Heart right ventricle (tissue), 16 donors: ENCODE measurements around the gene PLEKHA1. TPM values are rescaled to one million over a fixed set of nuclear protein-coding genes. Genes with fewer than 3 reads are reported as not detected.

Experiments used
- ATAC-seq, 8 donors: fragments of 200-7000 bp; cut with Tn5 transposase; one replicate each; pipeline ENCODE4 v1.9.1; 2020; ENCODE audit warnings: mild to moderate bottlenecking in 8 of 8, moderate library complexity in 8 of 8, moderate number of reproducible peaks in 1 of 8
- DNase-seq, 2 donors: peaks; one replicate each; pipeline ENCODE4 v3.0.0-alpha.2; 2020
- H3K27ac ChIP-seq, 10 donors: fragments of 200-600 bp; sonication (generic) in 2 of 10; one replicate each; pipeline versions ENCODE4 v1.5.0 to v1.8.0; 2020 to 2022; ENCODE audit warnings: mild to moderate bottlenecking in 3 of 10
- H3K27me3 ChIP-seq, 7 donors: fragments of 200-600 bp; one replicate each; pipeline ENCODE4 v1.8.0; 2021 to 2022; ENCODE audit warnings: mild to moderate bottlenecking in 2 of 7
- H3K36me3 ChIP-seq, 9 donors: fragments of 200-600 bp; sonication (generic) in 1 of 9; one replicate each; pipeline versions ENCODE4 v1.5.0 to v1.8.0; 2020 to 2022; ENCODE audit warnings: mild to moderate bottlenecking in 2 of 9
- H3K4me1 ChIP-seq, 9 donors: fragments of 200-600 bp; sonication (generic) in 1 of 9; one replicate each; pipeline versions ENCODE4 v1.5.0 to v1.8.0; 2020 to 2022; ENCODE audit warnings: mild to moderate bottlenecking in 4 of 9
- H3K4me3 ChIP-seq, 10 donors: fragments of 200-600 bp; sonication (generic) in 2 of 10; one replicate each; pipeline versions ENCODE4 v1.5.0 to v1.8.0; 2020 to 2022; ENCODE audit warnings: mild to moderate bottlenecking in 7 of 10, moderate library complexity in 2 of 10
- H3K9me3 ChIP-seq, 11 donors: fragments of 200-600 bp in 10 of 11; sonication (generic) in 2 of 11; one replicate each; pipeline versions ENCODE4 v1.5.0 to v1.8.0; 2013 to 2022; ENCODE audit warnings: mild to moderate bottlenecking in 2 of 11, control low read depth in 1 of 11, moderate library complexity in 1 of 11
- WGBS, 2 donors: extraction: QIAGEN DNeasy Blood & Tissue Kit; methylation state at CpG; one replicate each; pipeline ENCODE4 v1.1.7; 2013; ENCODE audit warnings: inconsistent platforms in 1 of 2; 5-methylcytosine and 5-hydroxymethylcytosine counted together
- intact Hi-C, 10 donors: fragments of 100-400 bp; cut with DNase I; formaldehyde crosslinking; loops; one replicate each; pipeline versions ENCODE4 v1.11.1 to v1.14.2; 2022
- polyA plus RNA-seq, 2 donors: library from polyadenylated mRNA; stranded (reverse); fragments of 200-250 nt; gene quantifications; one replicate each; pipeline ENCODE4 v1.2.3, GENCODE V29; 2013
- total RNA-seq, 10 donors: library from RNA; stranded (reverse); fragmentation: NEBNext Ultra II Directional in 3 of 10; extraction: Animal tissue kit (Norgen Biotek cat#: 25700) in 3 of 10; gene quantifications; one replicate each; pipeline versions ENCODE4 v1.2.1 to v1.2.4, GENCODE V29; 2021 to 2023
- TF ChIP-seq, protein P1 (sequence below), 9 donors: fragments of 200-600 bp; sonication (generic) in 2 of 9; IDR thresholded peaks; one replicate each; pipeline versions ENCODE4 v1.5.0 to v1.8.0; 2021 to 2022; ENCODE audit warnings: antibody characterized with exemption in 9 of 9, mild to moderate bottlenecking in 5 of 9, moderate library complexity in 1 of 9
- donor health status: Arrhythmogenic right ventricular cardiomyopathy.
- donor health status: ischemic (EF 13 %, LVEDD 7.1; RV severe dilation, severe dysfunction).
- donor health status: healthy with polysubstance abuse.
- donor health status: DM: no; HTN: yes; CAD: no.
- donor health status: DM: no; HTN: no; CAD: no.
- donor health status: ischemic (EF 25% LVEDD 6.9; RV normal size, moderate dysfunction).
- donor health status: ischemic (EF 25% LVEDD 5.7; RV mildly dilated, moderate dysfunction).
- donor health status: healthy.
- donor health status: DM: yes; HTN: yes; CAD: no.
- donor health status: Ischemic cardiomyopathy.
- donor health status: ischemic (EF 35%, LVEDD 5.7; RV mildly dilated, moderate dysfunction).
- donor health status: nonischemic (EF 11% LVEDD 7.7; RV severe dilation, severe dysfunction).
- donor health status: DM: yes; HTN: yes; CAD: no.
- donor health status: PGD.
- donor health status: ischemic (EF 29% LVEDD 5.4; RV normal size, mild dysfunction).
- donor health status: nonischemic (EF 23%, LVEDD 6.1; RV moderate dilation, normal function).

Gene PLEKHA1
- total and polyA plus RNA-seq, 12 donors, result 16.7 to 72.9 (median 49.4) TPM

- Histone ChIP-seq H3K4me3 (no peak overlapping the region), H3K4me1 (peaks cover 0 to 66% (median 30%) of the 10 kb centered on the region in 9 donors), H3K36me3 (peaks cover 0 to 99% (median 14%) of the 10 kb centered on the region in 9 donors), H3K27me3 (no peaks in the 10 kb centered on the region), H3K27ac (peak overlapping the region in 1 of 10 donors; percentile 53), H3K9me3 (no peaks in the 10 kb centered on the region)
- intact Hi-C loops, result loop anchor here in 2 of 10 donors (5.0 kb wide), 2 partner anchors 43 to 78 kb away; no protein-coding TSS in a partner anchor
- 89 to 92% methylated on average over 3 of the region's 3 CpGs for WGBS, 2 donors
- TF ChIP-seq, protein P1, sequence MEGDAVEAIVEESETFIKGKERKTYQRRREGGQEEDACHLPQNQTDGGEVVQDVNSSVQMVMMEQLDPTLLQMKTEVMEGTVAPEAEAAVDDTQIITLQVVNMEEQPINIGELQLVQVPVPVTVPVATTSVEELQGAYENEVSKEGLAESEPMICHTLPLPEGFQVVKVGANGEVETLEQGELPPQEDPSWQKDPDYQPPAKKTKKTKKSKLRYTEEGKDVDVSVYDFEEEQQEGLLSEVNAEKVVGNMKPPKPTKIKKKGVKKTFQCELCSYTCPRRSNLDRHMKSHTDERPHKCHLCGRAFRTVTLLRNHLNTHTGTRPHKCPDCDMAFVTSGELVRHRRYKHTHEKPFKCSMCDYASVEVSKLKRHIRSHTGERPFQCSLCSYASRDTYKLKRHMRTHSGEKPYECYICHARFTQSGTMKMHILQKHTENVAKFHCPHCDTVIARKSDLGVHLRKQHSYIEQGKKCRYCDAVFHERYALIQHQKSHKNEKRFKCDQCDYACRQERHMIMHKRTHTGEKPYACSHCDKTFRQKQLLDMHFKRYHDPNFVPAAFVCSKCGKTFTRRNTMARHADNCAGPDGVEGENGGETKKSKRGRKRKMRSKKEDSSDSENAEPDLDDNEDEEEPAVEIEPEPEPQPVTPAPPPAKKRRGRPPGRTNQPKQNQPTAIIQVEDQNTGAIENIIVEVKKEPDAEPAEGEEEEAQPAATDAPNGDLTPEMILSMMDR (IDR thresholded peaks at IDR 0.05), result no peak
- ATAC-seq (peak in 1 of 8 donors; percentile 64), DNase-seq (no peak)
These were observed 46.1 kb downstream of the PLEKHA1 start for GRCh38 chr10:122420624-122421007.

- Histone ChIP-seq H3K4me1 (peaks cover 0 to 62% (median 30%) of the 10 kb centered on the region in 9 donors), H3K27ac (peak overlapping the region in 4 of 10 donors; percentile 10 to 39 (median 26)), H3K36me3 (peaks cover 0 to 98% (median 9%) of the 10 kb centered on the region in 9 donors), H3K27me3 (no peaks in the 10 kb centered on the region), H3K4me3 (no peak overlapping the region), H3K9me3 (no peaks in the 10 kb centered on the region)
- ATAC-seq (no peak), DNase-seq (no peak)
- 74 to 77% methylated on average over 3 of the region's 3 CpGs for WGBS, 2 donors
- TF ChIP-seq, protein P1 (IDR thresholded peaks at IDR 0.05), result no peak
- intact Hi-C loops, result loop anchor here in 2 of 10 donors (5.0 kb wide), 2 partner anchors 44 to 79 kb away; no protein-coding TSS in a partner anchor
These were observed 46.6 kb downstream of the PLEKHA1 start for GRCh38 chr10:122421054-122421625.

DNA sequence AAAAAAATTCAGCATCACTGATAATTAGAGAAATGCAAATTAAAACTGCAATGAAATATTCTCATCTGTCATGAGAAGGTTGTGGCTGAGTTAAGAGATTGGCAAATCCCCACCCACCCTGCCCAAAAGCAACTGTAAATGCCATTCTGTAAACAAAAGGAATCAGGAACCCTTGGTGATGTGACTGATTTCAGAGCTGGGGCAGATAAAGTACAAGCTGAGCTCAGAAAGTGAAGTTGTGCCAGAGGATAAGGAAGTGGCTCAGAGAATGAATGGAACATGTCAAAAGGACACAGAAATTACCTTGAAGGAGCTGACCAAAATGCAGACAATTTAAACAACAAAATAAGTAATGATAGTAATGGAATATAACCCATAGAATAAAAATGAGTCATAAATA is 47.2 kb downstream of the PLEKHA1 start:
- no peak for DNase-seq
- ATAC-seq, result peak in 3 of 8 donors; percentile 40 to 63 (median 57)
- peaks cover 0 to 56% (median 30%) of the 10 kb centered on the region in 9 donors for H3K4me1 ChIP-seq

GRCh38 chr10:122422266-122422989 is 47.9 kb downstream of the PLEKHA1 start:
- TF ChIP-seq, protein P1 (IDR thresholded peaks at IDR 0.05), result no peak
- no peaks in the 10 kb centered on the region for H3K27me3 ChIP-seq
- ATAC-seq (peak in 2 of 8 donors; percentile 30 to 42), DNase-seq (no peak)
- H3K9me3 ChIP-seq, result no peaks in the 10 kb centered on the region
- H3K4me3 ChIP-seq, result no peak overlapping the region
- intact Hi-C loops, result loop anchor here in 2 of 10 donors (5.0 kb wide), 2 partner anchors 45 to 80 kb away; no protein-coding TSS in a partner anchor
- H3K27ac ChIP-seq, result peak overlapping the region in 2 of 10 donors; percentile 29 to 39
- H3K36me3 ChIP-seq, result peaks cover 0 to 96% (median 5%) of the 10 kb centered on the region in 9 donors
- H3K4me1 ChIP-seq, result peaks cover 0 to 50% (median 30%) of the 10 kb centered on the region in 9 donors
- 69 to 73% methylated on average over 5 of the region's 5 CpGs for WGBS, 2 donors

More for the DNA sequence above, 47.2 kb downstream of the PLEKHA1 start:
- Histone ChIP-seq H3K9me3 (no peaks in the 10 kb centered on the region), H3K36me3 (peaks cover 0 to 96% (median 5%) of the 10 kb centered on the region in 9 donors), H3K27ac (peak overlapping the region in 3 of 10 donors; percentile 10 to 39 (median 29)), H3K27me3 (no peaks in the 10 kb centered on the region), H3K4me3 (no peak overlapping the region)
- TF ChIP-seq, protein P1 (IDR thresholded peaks at IDR 0.05), result no peak
- intact Hi-C loops, result loop anchor here in 2 of 10 donors (5.0 kb wide), 2 partner anchors 44 to 79 kb away; no protein-coding TSS in a partner anchor
